GM23248 (cell line): ENCODE measurements around the gene CALN1. TPM values are rescaled to one million over a fixed set of nuclear protein-coding genes. Genes with fewer than 3 reads are reported as not detected.

Experiments used
- DNase-seq: peaks from one replicate; pipeline ENCODE4 v3.0.0-alpha.2; 2015
- H2AFZ ChIP-seq: fragments of 200-600 bp; sonication (generic); 2 replicates; pipeline ENCODE4 v1.6.1; 2016; ENCODE audit warnings: antibody characterized with exemption
- H3F3A ChIP-seq: fragments of 200-600 bp; sonication (generic); 2 replicates; pipeline ENCODE4 v1.6.1; 2016; ENCODE audit warnings: mild to moderate bottlenecking, antibody characterized with exemption, mixed run types; ENCODE audit not compliant: insufficient read depth
- H3K27ac ChIP-seq: fragments of 200-600 bp; sonication (generic); 2 replicates; pipeline ENCODE4 v1.5.1; 2016; ENCODE audit warnings: mild to moderate bottlenecking
- H3K27me3 ChIP-seq: fragments of 200-600 bp; sonication (generic); replicated peaks from 2 replicates; pipeline ENCODE4 v1.6.1; 2016; ENCODE audit warnings: mild to moderate bottlenecking; ENCODE audit not compliant: insufficient read depth
- H3K36me3 ChIP-seq: fragments of 200-600 bp; sonication (generic); 2 replicates; pipeline ENCODE4 v1.6.1; 2016; ENCODE audit warnings: low read depth, mild to moderate bottlenecking
- H3K4me1 ChIP-seq: fragments of 200-600 bp; sonication (generic); 2 replicates; pipeline ENCODE4 v1.6.1; 2016; ENCODE audit warnings: mild to moderate bottlenecking; ENCODE audit not compliant: insufficient read depth
- H3K4me2 ChIP-seq: fragments of 200-600 bp; sonication (generic); one replicate; pipeline ENCODE4 v1.6.1; 2016; ENCODE audit warnings: mild to moderate bottlenecking; ENCODE audit not compliant: unreplicated experiment
- H3K4me3 ChIP-seq: fragments of 200-600 bp; sonication (generic); 2 replicates; pipeline ENCODE4 v1.5.1; 2016; ENCODE audit warnings: mild to moderate bottlenecking
- H3K79me2 ChIP-seq: fragments of 200-600 bp; sonication (generic); 2 replicates; pipeline ENCODE4 v1.6.1; 2016; ENCODE audit warnings: mild to moderate bottlenecking; ENCODE audit not compliant: insufficient read depth
- H3K9ac ChIP-seq: fragments of 200-600 bp; sonication (generic); 2 replicates; pipeline ENCODE4 v1.6.1; 2016; ENCODE audit warnings: mild to moderate bottlenecking
- H3K9me2 ChIP-seq: fragments of 200-600 bp; sonication (generic); 2 replicates; pipeline ENCODE4 v1.6.1; 2016; ENCODE audit warnings: mixed run types, mild to moderate bottlenecking, moderate library complexity; ENCODE audit not compliant: insufficient read depth
- H3K9me3 ChIP-seq: fragments of 200-600 bp; sonication (generic); one replicate; pipeline ENCODE4 v1.6.1; 2017; ENCODE audit warnings: low read depth
- H4K20me1 ChIP-seq: fragments of 200-600 bp; sonication (generic); 2 replicates; pipeline ENCODE4 v1.6.0; 2016; ENCODE audit not compliant: insufficient read depth
- EZH2 ChIP-seq: fragments of 200-600 bp; sonication (generic); IDR thresholded peaks from 2 replicates; pipeline ENCODE4 v1.6.1; 2018; ENCODE audit warnings: antibody characterized with exemption, mild to moderate bottlenecking; ENCODE audit not compliant: insufficient read depth, poor library complexity, severe bottlenecking
- EZH2phosphoT487 ChIP-seq: fragments of 200-600 bp; sonication (generic); IDR thresholded peaks from 2 replicates; pipeline ENCODE4 v1.6.1; 2018; ENCODE audit warnings: antibody characterized with exemption, moderate library complexity, mild to moderate bottlenecking, low read depth; ENCODE audit not compliant: insufficient read depth
- WGBS, 2 experiments: methylation state at CpG; one replicate each; pipeline ENCODE4 v1.1.6; 2015 to 2017; ENCODE audit warnings: low lambda C conversion rate in 2 of 2, low coverage in 1 of 2; ENCODE audit errors: missing lambda C conversion rate in 2 of 2; 5-methylcytosine and 5-hydroxymethylcytosine counted together
- in situ Hi-C: fragments of 300-500 bp; cut with MboI; formaldehyde crosslinking; loops from 2 replicates; pipeline ENCODE4 v1.15.0; 2020
- polyA plus RNA-seq: library from polyadenylated mRNA; unstranded; fragments of >200 nt; fragmentation: Nextera tagmentation; extraction: Ambion mirVana; gene quantifications from 2 replicates; pipeline ENCODE4 v1.2.1, GENCODE V29; 2016
- total RNA-seq: library from RNA; depleted of rRNA; stranded (reverse); fragments of >200 nt; shearing (Covaris generic); gene quantifications from 2 replicates; pipeline ENCODE4 v1.2.3, GENCODE V29; 2014

CALN1 gene
- total and polyA plus RNA-seq, 2 experiments from 2014 or later: not detected

GRCh38 chr7:71984348-71984747 lies 427.8 kb downstream of the CALN1 start:
- Histone ChIP-seq H3K9me3 (no peaks in the 10 kb centered on the region), H3K9ac (no peak overlapping the region)
- 5 to 16% methylated on average over 2 of the region's 2 CpGs for WGBS, 2 experiments

GRCh38 chr7:71982851-71983250 lies 429.3 kb downstream of the CALN1 start:
- H3K9ac ChIP-seq: no peak overlapping the region
- H3K27me3 ChIP-seq: no peaks in the 10 kb centered on the region
- no peaks in the 10 kb centered on the region for H3F3A ChIP-seq
- H3K4me1 ChIP-seq: no peaks in the 10 kb centered on the region
- 25 to 26% methylated on average over 4 of the region's 4 CpGs for WGBS, 2 experiments
- no peak overlapping the region for H3K4me3 ChIP-seq
- no peaks in the 10 kb centered on the region for H3K79me2 ChIP-seq
- H3K9me3 ChIP-seq: no peaks in the 10 kb centered on the region
- H3K4me2 ChIP-seq: no peak overlapping the region
- no peak overlapping the region for H3K27ac ChIP-seq
- TF ChIP-seq EZH2phosphoT487: no peak
- TF ChIP-seq EZH2: no peak
- H4K20me1 ChIP-seq: no peaks in the 10 kb centered on the region
- H3K9me2 ChIP-seq: no peaks in the 10 kb centered on the region
- DNase-seq: no peak
- in situ Hi-C loops: no loop called here
- no peak overlapping the region for H2AFZ ChIP-seq
- no peaks in the 10 kb centered on the region for H3K36me3 ChIP-seq

More at GRCh38 chr7:71984348-71984747, 427.8 kb downstream of the CALN1 start:
- no peak overlapping the region for H3K4me2 ChIP-seq
- H3K4me3 ChIP-seq: no peak overlapping the region
- no peaks in the 10 kb centered on the region for H3F3A ChIP-seq
- no peaks in the 10 kb centered on the region for H4K20me1 ChIP-seq
- H3K27me3 ChIP-seq: no peaks in the 10 kb centered on the region
- no peaks in the 10 kb centered on the region for H3K9me2 ChIP-seq
- in situ Hi-C loops: no loop called here
- H2AFZ ChIP-seq: no peak overlapping the region
- H3K4me1 ChIP-seq: no peaks in the 10 kb centered on the region
- no peaks in the 10 kb centered on the region for H3K79me2 ChIP-seq
- no peak overlapping the region for H3K27ac ChIP-seq
- no peak for DNase-seq
- H3K36me3 ChIP-seq: no peaks in the 10 kb centered on the region
- no peak for TF ChIP-seq EZH2phosphoT487

- H3K9me2 ChIP-seq: no peaks in the 10 kb centered on the region
- no peak overlapping the region for H2AFZ ChIP-seq
- H3K27me3 ChIP-seq: no peaks in the 10 kb centered on the region
- H3K9me3 ChIP-seq: no peaks in the 10 kb centered on the region
- no peaks in the 10 kb centered on the region for H3F3A ChIP-seq
- no peak overlapping the region for H3K9ac ChIP-seq
- whole genome bisulfite sequencing, 2 experiments: 22 to 23% methylated on average over 7 of the region's 7 CpGs
- no peak for DNase-seq
- in situ Hi-C loops: no loop called here
- H3K27ac ChIP-seq: no peak overlapping the region
- no peak overlapping the region for H3K4me2 ChIP-seq
- no peak for TF ChIP-seq EZH2
- TF ChIP-seq EZH2phosphoT487: no peak
- no peaks in the 10 kb centered on the region for H3K79me2 ChIP-seq
- no peaks in the 10 kb centered on the region for H4K20me1 ChIP-seq
- H3K4me3 ChIP-seq: no peak overlapping the region
- H3K36me3 ChIP-seq: no peaks in the 10 kb centered on the region
- no peaks in the 10 kb centered on the region for H3K4me1 ChIP-seq
Observed at GRCh38 chr7:71976645-71977044, 435.5 kb downstream of the CALN1 start.

GRCh38 chr7:71974611-71975010 lies 437.5 kb downstream of the CALN1 start:
- in situ Hi-C loops: no loop called here
- no peak for TF ChIP-seq EZH2phosphoT487
- TF ChIP-seq EZH2: no peak
- no peaks in the 10 kb centered on the region for H3K36me3 ChIP-seq

GRCh38 chr7:71972534-71972933 lies 439.6 kb downstream of the CALN1 start:
- 22 to 27% methylated on average over 7 of the region's 7 CpGs for WGBS, 2 experiments
- TF ChIP-seq EZH2phosphoT487 (no peak), EZH2 (no peak)
- no peak overlapping the region for H3K4me2 ChIP-seq
- DNase-seq: no peak
- H3K27ac ChIP-seq: no peak overlapping the region
- H3K27me3 ChIP-seq: no peaks in the 10 kb centered on the region
- H3F3A ChIP-seq: no peaks in the 10 kb centered on the region
- H3K79me2 ChIP-seq: no peaks in the 10 kb centered on the region
- H3K9me2 ChIP-seq: no peaks in the 10 kb centered on the region
- no peaks in the 10 kb centered on the region for H3K9me3 ChIP-seq
- H2AFZ ChIP-seq: no peak overlapping the region
- no peak overlapping the region for H3K4me3 ChIP-seq
- in situ Hi-C loops: no loop called here
- H3K9ac ChIP-seq: no peak overlapping the region
- no peaks in the 10 kb centered on the region for H3K36me3 ChIP-seq
- no peaks in the 10 kb centered on the region for H3K4me1 ChIP-seq
- H4K20me1 ChIP-seq: no peaks in the 10 kb centered on the region

More at GRCh38 chr7:71974611-71975010, 437.5 kb downstream of the CALN1 start:
- Histone ChIP-seq H3K4me1 (no peaks in the 10 kb centered on the region), H3K4me3 (no peak overlapping the region), H3K9ac (no peak overlapping the region), H4K20me1 (no peaks in the 10 kb centered on the region), H3K9me2 (no peaks in the 10 kb centered on the region), H2AFZ (no peak overlapping the region), H3K79me2 (no peaks in the 10 kb centered on the region), H3K27ac (no peak overlapping the region), H3K4me2 (no peak overlapping the region), H3F3A (no peaks in the 10 kb centered on the region), H3K9me3 (no peaks in the 10 kb centered on the region), H3K27me3 (no peaks in the 10 kb centered on the region)
- no peak for DNase-seq
- 27 to 28% methylated on average over 7 of the region's 7 CpGs for WGBS, 2 experiments
